Measurements from ENCODE around the gene RUFY3.

DNA sequence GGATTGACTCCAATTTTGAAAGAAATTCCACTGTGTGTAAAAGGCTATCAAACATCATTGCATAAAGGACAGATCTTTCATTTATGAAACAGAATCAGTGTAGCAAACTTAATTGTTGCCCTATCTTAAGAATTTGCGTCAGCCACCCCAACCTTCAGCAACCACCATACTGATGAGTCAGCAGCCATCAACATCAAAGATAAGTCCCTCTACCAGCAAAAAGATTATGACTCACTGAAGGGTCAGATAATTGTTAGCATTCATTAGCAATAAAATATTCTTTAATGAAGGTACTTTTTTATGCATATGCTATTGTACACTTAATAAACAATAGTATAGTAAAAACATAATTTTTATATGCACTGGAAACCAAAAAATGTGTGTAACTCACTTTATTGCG is 133.7 kb downstream of the RUFY3 start:
- TF ChIP-seq, protein P1, sequence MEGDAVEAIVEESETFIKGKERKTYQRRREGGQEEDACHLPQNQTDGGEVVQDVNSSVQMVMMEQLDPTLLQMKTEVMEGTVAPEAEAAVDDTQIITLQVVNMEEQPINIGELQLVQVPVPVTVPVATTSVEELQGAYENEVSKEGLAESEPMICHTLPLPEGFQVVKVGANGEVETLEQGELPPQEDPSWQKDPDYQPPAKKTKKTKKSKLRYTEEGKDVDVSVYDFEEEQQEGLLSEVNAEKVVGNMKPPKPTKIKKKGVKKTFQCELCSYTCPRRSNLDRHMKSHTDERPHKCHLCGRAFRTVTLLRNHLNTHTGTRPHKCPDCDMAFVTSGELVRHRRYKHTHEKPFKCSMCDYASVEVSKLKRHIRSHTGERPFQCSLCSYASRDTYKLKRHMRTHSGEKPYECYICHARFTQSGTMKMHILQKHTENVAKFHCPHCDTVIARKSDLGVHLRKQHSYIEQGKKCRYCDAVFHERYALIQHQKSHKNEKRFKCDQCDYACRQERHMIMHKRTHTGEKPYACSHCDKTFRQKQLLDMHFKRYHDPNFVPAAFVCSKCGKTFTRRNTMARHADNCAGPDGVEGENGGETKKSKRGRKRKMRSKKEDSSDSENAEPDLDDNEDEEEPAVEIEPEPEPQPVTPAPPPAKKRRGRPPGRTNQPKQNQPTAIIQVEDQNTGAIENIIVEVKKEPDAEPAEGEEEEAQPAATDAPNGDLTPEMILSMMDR (IDR thresholded peaks at IDR 0.05): no peak
- TF ChIP-seq SMC3 (IDR thresholded peaks at IDR 0.05) (no peak), NPAS2 (CRISPR knock-in tag; IDR thresholded peaks at IDR 0.05; ENCODE audit: borderline replicate concordance) (no peak), RCOR1 (IDR thresholded peaks at IDR 0.05; ENCODE audit: low read depth, low read length) (no peak), MAFK (IDR thresholded peaks at IDR 0.05; ENCODE audit: partially characterized antibody) (peak; percentile 57), RFX5 (IDR thresholded peaks at IDR 0.05) (no peak), JUN (IDR thresholded peaks at IDR 0.05) (no peak), CHD2 (IDR thresholded peaks at IDR 0.05; ENCODE audit: low read length, partially characterized antibody) (no peak), TP53 (CRISPR knock-in tag; IDR thresholded peaks at IDR 0.05) (no peak), EP300 (IDR thresholded peaks at IDR 0.05) (no peak)
- TF ChIP-seq, protein P2, sequence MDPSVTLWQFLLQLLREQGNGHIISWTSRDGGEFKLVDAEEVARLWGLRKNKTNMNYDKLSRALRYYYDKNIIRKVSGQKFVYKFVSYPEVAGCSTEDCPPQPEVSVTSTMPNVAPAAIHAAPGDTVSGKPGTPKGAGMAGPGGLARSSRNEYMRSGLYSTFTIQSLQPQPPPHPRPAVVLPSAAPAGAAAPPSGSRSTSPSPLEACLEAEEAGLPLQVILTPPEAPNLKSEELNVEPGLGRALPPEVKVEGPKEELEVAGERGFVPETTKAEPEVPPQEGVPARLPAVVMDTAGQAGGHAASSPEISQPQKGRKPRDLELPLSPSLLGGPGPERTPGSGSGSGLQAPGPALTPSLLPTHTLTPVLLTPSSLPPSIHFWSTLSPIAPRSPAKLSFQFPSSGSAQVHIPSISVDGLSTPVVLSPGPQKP (IDR thresholded peaks at IDR 0.05; ENCODE audit: low read depth, low read length): no peak
